Activated CD4-positive, alpha-beta memory T cell treated with anti-CD3 and anti-CD28 coated beads for 36 hours (primary cell): ENCODE results near the gene LPP. TPM values are rescaled to one million over a fixed set of nuclear protein-coding genes. Genes with fewer than 3 reads are reported as not detected.

Source experiments
- CTCF ChIA-PET: fragments of 350-600 bp; sonication (Branson Sonifier 250); formaldehyde crosslinking; loops from one replicate; lab custom pipeline; 2021; ENCODE audit warnings: antibody characterized with exemption, inconsistent platforms; lab: Charles Lee
- POLR2A ChIA-PET: fragments of 350-600 bp; sonication (Branson Sonifier 250); formaldehyde crosslinking; loops from one replicate; lab custom pipeline; 2021; ENCODE audit warnings: antibody characterized with exemption; lab: Charles Lee
- DNase-seq: peaks from one replicate; pipeline ENCODE4 v3.0.0-alpha.2; 2020
- H3K27ac Mint-ChIP-seq: one replicate; pipeline ENCODE4 v1.8.0; 2021; ENCODE audit warnings: mixed read lengths
- H3K27me3 Mint-ChIP-seq: one replicate; pipeline ENCODE4 v1.8.0; 2021; ENCODE audit warnings: mixed read lengths
- H3K36me3 Mint-ChIP-seq: one replicate; pipeline ENCODE4 v1.8.0; 2021; ENCODE audit warnings: mixed read lengths
- H3K4me1 Mint-ChIP-seq: one replicate; pipeline ENCODE4 v1.8.0; 2021; ENCODE audit warnings: low read depth, mixed read lengths
- H3K4me3 Mint-ChIP-seq: one replicate; pipeline ENCODE4 v1.8.0; 2021; ENCODE audit warnings: mild to moderate bottlenecking, mixed read lengths
- H3K9me3 Mint-ChIP-seq: one replicate; pipeline ENCODE4 v1.8.0; 2021; ENCODE audit warnings: mixed read lengths
- intact Hi-C: fragments of 100-400 bp; cut with micrococcal nuclease; formaldehyde crosslinking; loops from one replicate; pipeline ENCODE4 v1.15.1; 2023
- total RNA-seq, 2 experiments: library from RNA; stranded (reverse); gene quantifications; one replicate each; pipeline ENCODE4 v1.2.3, GENCODE V29; 2021

Gene LPP
- total RNA-seq, 2 experiments from 2014 or later, result 41.0 to 43.6 TPM

DNA sequence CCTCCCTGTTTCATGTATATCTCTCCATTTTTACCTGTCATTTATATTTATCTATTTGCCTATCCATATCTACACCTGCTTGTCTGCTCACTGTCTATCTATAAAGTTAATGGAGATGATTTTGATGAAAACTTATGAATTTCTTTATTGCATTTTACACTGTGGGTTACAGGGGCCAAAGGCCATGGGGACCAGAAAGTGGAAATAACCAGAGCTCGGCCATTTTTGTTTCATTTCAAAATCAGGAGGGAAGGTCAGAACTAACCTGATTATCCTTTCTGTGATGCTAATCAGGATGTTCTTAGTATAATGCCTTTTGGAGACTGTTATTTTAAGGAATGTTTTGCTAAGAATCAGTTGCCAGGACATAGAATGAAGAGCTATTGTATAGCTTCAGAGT lies 147.2 kb downstream of the LPP start:
- Mint-ChIP-seq H3K36me3 (peaks cover 10% of the 10 kb centered on the region), H3K27ac (peak overlapping the region; percentile 10), H3K9me3 (no peaks in the 10 kb centered on the region), H3K4me1 (peaks cover 61% of the 10 kb centered on the region), H3K4me3 (no peak overlapping the region), H3K27me3 (no peaks in the 10 kb centered on the region)
- ChIA-PET CTCF (interaction anchor here (0.6 to 2.5 kb wide), 4 partner anchors 22 to 561 kb away, joined by 3 to 9 read pairs (median 4); no protein-coding TSS in a partner anchor), POLR2A (interaction anchor here (1.7 kb wide), 1 partner anchor 16 kb away, joined by 7 read pairs; no protein-coding TSS in a partner anchor)
- no peak for DNase-seq
- intact Hi-C loops, result no loop called here

GRCh38 chr3:188303286-188303799 lies 149.4 kb downstream of the LPP start:
- intact Hi-C loops, result no loop called here
- CTCF ChIA-PET, result interaction anchor here (1.6 to 2.5 kb wide), 3 partner anchors 563 to 651 kb away, joined by 5 to 9 read pairs (median 5); no protein-coding TSS in a partner anchor
- H3K4me1 Mint-ChIP-seq, result peaks cover 43% of the 10 kb centered on the region
- no peak overlapping the region for H3K4me3 Mint-ChIP-seq
- DNase-seq, result no peak
- POLR2A ChIA-PET, result interaction anchor here (0.6 kb wide), 1 partner anchor 19 kb away, joined by 4 read pairs; no protein-coding TSS in a partner anchor
- H3K36me3 Mint-ChIP-seq, result peaks cover 14% of the 10 kb centered on the region
- H3K27ac Mint-ChIP-seq, result no peak overlapping the region
- no peaks in the 10 kb centered on the region for H3K27me3 Mint-ChIP-seq
- no peaks in the 10 kb centered on the region for H3K9me3 Mint-ChIP-seq

DNA sequence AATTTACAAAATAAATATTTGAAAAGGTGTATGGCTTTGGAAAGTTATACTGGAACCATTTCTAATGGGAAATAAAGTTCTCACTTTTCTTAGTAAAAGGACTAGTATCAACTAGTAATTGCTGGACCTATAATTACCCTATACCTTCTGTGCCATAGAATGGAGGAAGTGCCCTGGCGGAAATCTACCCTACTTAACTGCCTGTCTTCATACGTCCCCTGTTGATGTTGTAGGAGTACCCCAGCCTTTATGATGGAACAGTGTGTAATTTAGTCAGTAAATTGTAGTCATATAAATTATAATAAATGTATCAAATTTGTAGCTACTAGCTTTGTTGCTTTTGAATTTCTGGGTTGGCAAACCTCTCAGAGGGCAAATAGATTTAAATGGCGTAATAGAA lies 149.9 kb downstream of the LPP start:
- POLR2A ChIA-PET, result no interaction called here
- no peaks in the 10 kb centered on the region for H3K27me3 Mint-ChIP-seq
- no peak overlapping the region for H3K4me3 Mint-ChIP-seq
- peaks cover 40% of the 10 kb centered on the region for H3K4me1 Mint-ChIP-seq
- H3K27ac Mint-ChIP-seq, result no peak overlapping the region
- intact Hi-C loops, result no loop called here
- CTCF ChIA-PET, result interaction anchor here (1.6 to 1.7 kb wide), 2 partner anchors 566 to 651 kb away, joined by 5 read pairs; no protein-coding TSS in a partner anchor
- no peak for DNase-seq
- H3K9me3 Mint-ChIP-seq, result no peaks in the 10 kb centered on the region
- peaks cover 14% of the 10 kb centered on the region for H3K36me3 Mint-ChIP-seq

DNA sequence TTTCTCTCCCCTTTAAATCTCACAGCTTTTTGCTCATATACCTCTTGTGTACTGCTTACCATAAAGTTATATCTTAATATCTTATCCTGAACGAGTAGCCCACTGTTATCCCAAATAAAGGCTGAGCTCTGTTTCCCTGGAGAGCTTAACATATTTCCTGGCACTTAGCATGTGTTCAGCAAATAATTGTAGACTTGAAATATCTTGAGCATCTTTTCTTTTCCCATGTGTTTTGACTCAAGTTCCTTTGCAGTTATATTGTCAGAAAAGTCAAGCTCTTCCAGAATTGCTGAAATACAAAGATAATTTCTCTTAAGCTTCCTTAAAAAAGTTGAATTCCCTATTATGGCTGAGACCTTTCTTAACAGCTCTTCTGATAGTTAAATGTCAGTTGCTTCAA lies 150.5 kb downstream of the LPP start:
- intact Hi-C loops, result no loop called here
- H3K27me3 Mint-ChIP-seq, result no peaks in the 10 kb centered on the region
- no peaks in the 10 kb centered on the region for H3K9me3 Mint-ChIP-seq
- no peak overlapping the region for H3K4me3 Mint-ChIP-seq
- H3K36me3 Mint-ChIP-seq, result peaks cover 14% of the 10 kb centered on the region
- no peak overlapping the region for H3K27ac Mint-ChIP-seq
- ChIA-PET POLR2A (no interaction called here), CTCF (interaction anchor here (1.1 to 1.7 kb wide), 3 partner anchors 19 to 650 kb away, joined by 4 to 5 read pairs (median 5); no protein-coding TSS in a partner anchor)
- peaks cover 40% of the 10 kb centered on the region for H3K4me1 Mint-ChIP-seq
- no peak for DNase-seq

GRCh38 chr3:188305220-188305619 lies 151.3 kb downstream of the LPP start:
- CTCF ChIA-PET, result interaction anchor here (1.1 to 1.7 kb wide), 3 partner anchors 18 to 649 kb away, joined by 4 to 5 read pairs (median 5); no protein-coding TSS in a partner anchor
- Mint-ChIP-seq H3K27me3 (no peaks in the 10 kb centered on the region), H3K4me1 (peaks cover 44% of the 10 kb centered on the region), H3K36me3 (peaks cover 16% of the 10 kb centered on the region), H3K9me3 (no peaks in the 10 kb centered on the region), H3K27ac (no peak overlapping the region), H3K4me3 (no peak overlapping the region)
- intact Hi-C loops, result no loop called here
- DNase-seq, result no peak
- POLR2A ChIA-PET, result no interaction called here

GRCh38 chr3:188306435-188307005 lies 152.6 kb downstream of the LPP start:
- POLR2A ChIA-PET, result no interaction called here
- CTCF ChIA-PET, result interaction anchor here (0.6 to 1.5 kb wide), 2 partner anchors 15 to 566 kb away, joined by 3 to 6 read pairs; no protein-coding TSS in a partner anchor
- H3K27me3 Mint-ChIP-seq, result no peaks in the 10 kb centered on the region

GRCh38 chr3:188309437-188310269 lies 155.7 kb downstream of the LPP start:
- H3K9me3 Mint-ChIP-seq, result no peaks in the 10 kb centered on the region
- intact Hi-C loops, result loop anchor here (1.0 kb wide), 4 partner anchors 10 to 30 kb away; no protein-coding TSS in a partner anchor
- DNase-seq, result peak; percentile 49
- CTCF ChIA-PET, result interaction anchor here (0.6 to 1.8 kb wide), 5 partner anchors 13 to 572 kb away, joined by 3 to 7 read pairs (median 3); no protein-coding TSS in a partner anchor
- H3K4me1 Mint-ChIP-seq, result peaks cover 22% of the 10 kb centered on the region
- peaks cover 19% of the 10 kb centered on the region for H3K36me3 Mint-ChIP-seq
- H3K27ac Mint-ChIP-seq, result peak overlapping the region; percentile 64
- peak overlapping the region; percentile 34 for H3K4me3 Mint-ChIP-seq
- POLR2A ChIA-PET, result interaction anchor here (0.7 to 1.1 kb wide), 4 partner anchors 13 to 565 kb away, joined by 4 read pairs; no protein-coding TSS in a partner anchor
- H3K27me3 Mint-ChIP-seq, result no peaks in the 10 kb centered on the region

More at GRCh38 chr3:188306435-188307005, 152.6 kb downstream of the LPP start:
- Mint-ChIP-seq H3K36me3 (peaks cover 21% of the 10 kb centered on the region), H3K9me3 (no peaks in the 10 kb centered on the region), H3K27ac (no peak overlapping the region), H3K4me1 (peaks cover 40% of the 10 kb centered on the region), H3K4me3 (no peak overlapping the region)
- intact Hi-C loops, result no loop called here
- DNase-seq, result no peak

GRCh38 chr3:188310270-188310710 lies 156.3 kb downstream of the LPP start:
- Mint-ChIP-seq H3K27ac (peak overlapping the region; percentile 64), H3K4me3 (peak overlapping the region; percentile 18), H3K4me1 (peaks cover 22% of the 10 kb centered on the region)

GRCh38 chr3:188315553-188315952 lies 161.6 kb downstream of the LPP start:
- intact Hi-C loops, result no loop called here
- Mint-ChIP-seq H3K4me3 (no peak overlapping the region), H3K9me3 (no peaks in the 10 kb centered on the region), H3K27ac (no peak overlapping the region), H3K36me3 (peaks cover 4% of the 10 kb centered on the region), H3K4me1 (peaks cover 22% of the 10 kb centered on the region), H3K27me3 (no peaks in the 10 kb centered on the region)
- CTCF ChIA-PET, result interaction anchor here (1.6 kb wide), 1 partner anchor 575 kb away, joined by 4 read pairs; no protein-coding TSS in a partner anchor
- POLR2A ChIA-PET, result interaction anchor here (1.3 to 2.5 kb wide), 3 partner anchors 21 to 31 kb away, joined by 4 to 7 read pairs (median 4); no protein-coding TSS in a partner anchor
- DNase-seq, result no peak

More at GRCh38 chr3:188310270-188310710, 156.3 kb downstream of the LPP start:
- peaks cover 18% of the 10 kb centered on the region for H3K36me3 Mint-ChIP-seq
- H3K27me3 Mint-ChIP-seq, result no peaks in the 10 kb centered on the region
- intact Hi-C loops, result no loop called here
- no peaks in the 10 kb centered on the region for H3K9me3 Mint-ChIP-seq
- DNase-seq, result no peak
- ChIA-PET CTCF (interaction anchor here (0.7 to 1.8 kb wide), 5 partner anchors 12 to 572 kb away, joined by 3 to 7 read pairs (median 3); no protein-coding TSS in a partner anchor), POLR2A (interaction anchor here (0.7 to 1.1 kb wide), 4 partner anchors 12 to 564 kb away, joined by 4 read pairs; no protein-coding TSS in a partner anchor)

DNA sequence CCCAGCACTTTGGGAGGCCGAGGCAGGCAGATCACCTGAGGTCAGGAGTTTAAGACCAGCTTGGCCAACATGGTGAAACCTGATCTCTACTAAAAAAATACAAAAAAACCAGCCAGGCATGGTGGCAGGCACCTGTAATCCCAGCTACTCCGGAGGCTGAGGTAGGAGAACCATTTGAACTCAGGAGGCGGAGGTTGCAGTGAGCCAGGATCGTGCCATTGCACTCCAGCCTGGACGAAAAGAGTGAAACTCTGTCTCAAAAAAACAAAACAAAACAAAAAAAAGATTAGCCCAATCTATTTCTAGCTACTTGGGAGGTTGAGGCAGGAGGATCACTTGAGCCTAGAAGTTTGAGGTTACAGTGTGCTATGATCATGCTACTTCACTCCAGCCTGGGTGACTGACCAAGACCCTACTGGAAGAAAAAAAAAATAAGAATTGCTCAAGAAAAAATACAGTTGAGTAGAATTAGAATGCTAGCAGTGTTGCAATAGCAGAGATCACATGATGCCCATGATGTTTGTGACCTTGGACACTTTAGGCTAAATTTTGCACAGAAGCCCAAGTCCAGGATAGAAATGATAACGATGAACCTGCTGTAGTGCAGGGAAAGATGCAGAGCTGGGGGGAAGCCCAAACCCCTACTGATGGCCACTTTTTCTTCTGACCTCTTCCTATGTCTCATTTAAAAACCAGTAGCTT lies 162.2 kb downstream of the LPP start:
- POLR2A ChIA-PET, result interaction anchor here (0.7 to 2.5 kb wide), 4 partner anchors 21 to 360 kb away, joined by 3 to 7 read pairs (median 4); no protein-coding TSS in a partner anchor
- Mint-ChIP-seq H3K9me3 (no peaks in the 10 kb centered on the region), H3K27ac (no peak overlapping the region), H3K36me3 (peaks cover 5% of the 10 kb centered on the region), H3K4me1 (peaks cover 26% of the 10 kb centered on the region), H3K27me3 (no peaks in the 10 kb centered on the region), H3K4me3 (no peak overlapping the region)
- intact Hi-C loops, result no loop called here
- no peak for DNase-seq
- CTCF ChIA-PET, result interaction anchor here (0.7 to 1.6 kb wide), 2 partner anchors 405 to 576 kb away, joined by 4 read pairs; no protein-coding TSS in a partner anchor

DNA sequence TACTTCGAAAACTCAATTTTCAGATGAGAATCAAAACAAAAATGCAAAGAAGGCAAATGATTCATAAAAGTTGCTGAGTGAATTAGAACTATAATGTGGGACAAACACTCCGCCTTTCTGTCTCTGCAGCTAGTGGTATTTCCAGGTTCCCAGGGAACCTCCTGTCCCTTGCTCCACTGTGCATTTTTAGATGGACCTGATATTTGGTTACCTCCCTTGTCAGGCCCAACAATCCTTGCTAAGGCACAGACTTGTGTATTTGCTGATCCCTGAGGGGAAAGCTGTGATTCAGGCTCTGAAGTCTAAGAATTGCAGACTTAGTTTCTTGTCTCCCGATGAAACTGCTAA lies 162.7 kb downstream of the LPP start:
- POLR2A ChIA-PET, result interaction anchor here (0.7 to 2.5 kb wide), 4 partner anchors 22 to 360 kb away, joined by 3 to 7 read pairs (median 4); no protein-coding TSS in a partner anchor
- no peak overlapping the region for H3K4me3 Mint-ChIP-seq

More for the DNA sequence above, 162.7 kb downstream of the LPP start:
- intact Hi-C loops, result no loop called here
- DNase-seq, result no peak
- Mint-ChIP-seq H3K27ac (no peak overlapping the region), H3K9me3 (no peaks in the 10 kb centered on the region), H3K36me3 (peaks cover 5% of the 10 kb centered on the region), H3K4me1 (peaks cover 26% of the 10 kb centered on the region), H3K27me3 (no peaks in the 10 kb centered on the region)
- CTCF ChIA-PET, result interaction anchor here (0.7 to 1.6 kb wide), 3 partner anchors 405 to 577 kb away, joined by 4 read pairs; no protein-coding TSS in a partner anchor
